IPS-18c (cell line): ENCODE data around the gene TDRD12.
"Not testable (repeated sequence)": the region's sequence is repeated elsewhere in the genome, so short reads cannot be mapped to it uniquely, and the experiment has no call there.

Experiments used
- H3K4me3 ChIP-seq: 2 replicates; pipeline ENCODE4 v1.7.0; 2013; ENCODE audit warnings: low read depth, mild to moderate bottlenecking, low read length, moderate library complexity; ENCODE audit not compliant: insufficient read depth
- H3K9me3 ChIP-seq: one replicate; pipeline ENCODE4 v1.6.1; 2013; ENCODE audit warnings: mild to moderate bottlenecking, low read length, moderate library complexity; ENCODE audit not compliant: control insufficient read depth, insufficient read depth

TDRD12 gene

DNA sequence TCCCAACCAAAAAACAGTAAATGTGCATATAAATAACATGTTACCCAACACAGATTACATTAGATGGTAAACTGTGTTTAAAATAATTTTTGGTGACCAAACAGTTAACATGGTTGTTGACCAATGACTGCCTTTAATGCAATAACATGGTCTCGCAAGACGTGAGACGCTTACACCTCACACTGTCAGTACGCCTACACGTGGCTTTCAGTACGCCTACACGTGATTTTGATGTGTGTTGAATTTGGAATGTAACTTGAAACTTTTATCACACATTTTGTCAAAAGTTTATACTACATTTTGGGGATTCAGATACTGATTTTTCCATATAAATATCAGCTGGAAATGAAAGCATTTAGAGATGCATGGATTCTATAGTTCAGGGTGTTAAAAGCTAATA lies 118.0 kb downstream of the TDRD12 start:
- H3K4me3 ChIP-seq: no peak overlapping the region

GRCh38 chr19:32842061-32842460 lies 122.5 kb downstream of the TDRD12 start:
- H3K4me3 ChIP-seq: no peak overlapping the region
- H3K9me3 ChIP-seq: no peaks in the 10 kb centered on the region

More for the DNA sequence above, 118.0 kb downstream of the TDRD12 start:
- H3K9me3 ChIP-seq: no peaks in the 10 kb centered on the region

GRCh38 chr19:32843716-32844245 lies 124.2 kb downstream of the TDRD12 start:
- Histone ChIP-seq H3K4me3 (no peak overlapping the region), H3K9me3 (no peaks in the 10 kb centered on the region)

- not testable (repeated sequence) for H3K9me3 ChIP-seq, H3K4me3 ChIP-seq
Measured at GRCh38 chr19:32848035-32848434, 128.5 kb downstream of the TDRD12 start.

DNA sequence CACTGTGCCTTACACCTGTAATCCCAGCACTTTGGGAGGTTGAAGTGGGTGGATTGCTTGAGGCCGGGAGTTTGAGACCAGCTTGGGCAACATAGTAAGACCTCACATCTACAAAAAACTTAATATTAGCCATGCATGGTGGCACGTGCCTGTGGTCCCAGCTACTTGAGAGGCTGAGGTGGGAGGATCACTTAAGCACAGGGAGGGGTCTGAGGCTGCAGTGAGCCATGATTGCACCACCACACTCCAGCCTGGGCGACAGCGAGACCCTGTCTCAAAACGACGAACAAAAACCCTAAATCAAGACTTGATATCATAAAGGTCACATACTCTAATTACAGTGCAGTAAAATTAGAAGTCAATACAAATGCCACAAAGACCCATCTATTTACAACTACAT lies 132.6 kb downstream of the TDRD12 start:
- Histone ChIP-seq H3K4me3 (no peak overlapping the region), H3K9me3 (no peaks in the 10 kb centered on the region)

DNA sequence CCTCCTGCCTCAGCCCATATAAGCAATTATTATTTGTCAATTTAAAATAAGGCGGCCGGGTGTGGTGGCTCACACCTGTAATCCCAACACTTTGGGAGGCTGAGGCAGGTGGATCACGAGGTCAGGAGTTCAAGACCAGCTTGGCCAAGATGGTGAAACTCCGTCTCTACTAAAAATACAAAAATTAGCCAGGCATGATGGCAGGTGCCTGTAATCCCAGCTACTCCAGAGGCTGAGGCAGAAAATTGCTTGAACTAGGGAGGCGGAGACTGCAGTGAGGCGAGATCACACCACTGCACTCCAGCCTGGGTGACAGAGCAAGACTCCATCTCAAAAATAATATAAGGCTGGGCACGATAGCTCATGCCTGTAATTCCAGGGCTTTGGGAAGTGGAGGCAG lies 137.3 kb downstream of the TDRD12 start:
- H3K4me3 ChIP-seq, H3K9me3 ChIP-seq: not testable (repeated sequence)

DNA sequence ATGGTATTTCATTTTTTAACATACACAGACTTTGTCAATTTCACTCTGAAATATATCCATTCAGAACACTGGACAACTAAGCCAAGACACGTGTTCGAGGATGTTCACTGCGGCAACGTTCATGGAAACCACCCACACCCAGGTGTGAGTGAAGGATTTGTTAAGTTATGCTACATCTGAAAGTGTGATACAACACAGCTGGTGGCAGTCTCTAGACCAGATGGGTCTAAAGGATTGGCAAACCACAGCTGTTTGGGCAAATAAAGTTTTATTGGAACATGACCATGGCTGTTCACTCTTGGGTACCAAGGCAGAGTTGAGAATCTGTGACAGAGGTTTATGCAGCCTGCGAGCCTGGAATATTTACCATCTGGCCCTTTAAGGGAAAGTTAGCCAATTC lies 138.0 kb downstream of the TDRD12 start:
- no peak overlapping the region for H3K4me3 ChIP-seq
- H3K9me3 ChIP-seq: no peaks in the 10 kb centered on the region

GRCh38 chr19:32858155-32858554 lies 138.6 kb downstream of the TDRD12 start:
- Histone ChIP-seq H3K9me3 (peaks cover 1% of the 10 kb centered on the region), H3K4me3 (no peak overlapping the region)

DNA sequence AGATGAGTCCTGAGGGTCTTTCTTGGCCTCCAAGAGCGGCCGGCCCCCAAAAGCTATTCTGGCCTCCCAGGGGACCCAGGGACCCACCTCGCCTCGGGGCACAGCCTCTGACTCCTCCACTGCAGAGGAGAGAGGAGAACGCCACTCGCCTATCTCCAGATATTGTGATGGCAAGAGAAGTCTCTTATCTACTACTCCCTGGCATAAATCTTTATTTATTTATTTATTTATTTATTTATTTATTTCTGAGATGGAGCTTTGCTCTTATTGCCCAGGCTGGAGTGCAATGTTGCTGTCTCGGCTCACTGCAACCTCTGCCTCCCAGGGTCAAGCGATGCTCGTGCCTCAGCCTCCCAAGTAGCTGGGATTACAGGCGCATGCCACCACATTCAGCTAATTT lies 139.0 kb downstream of the TDRD12 start:
- H3K9me3 ChIP-seq: peaks cover 2% of the 10 kb centered on the region
- H3K4me3 ChIP-seq: no peak overlapping the region

GRCh38 chr19:32859591-32859990 lies 140.0 kb downstream of the TDRD12 start:
- peaks cover 2% of the 10 kb centered on the region for H3K9me3 ChIP-seq
- H3K4me3 ChIP-seq: no peak overlapping the region

DNA sequence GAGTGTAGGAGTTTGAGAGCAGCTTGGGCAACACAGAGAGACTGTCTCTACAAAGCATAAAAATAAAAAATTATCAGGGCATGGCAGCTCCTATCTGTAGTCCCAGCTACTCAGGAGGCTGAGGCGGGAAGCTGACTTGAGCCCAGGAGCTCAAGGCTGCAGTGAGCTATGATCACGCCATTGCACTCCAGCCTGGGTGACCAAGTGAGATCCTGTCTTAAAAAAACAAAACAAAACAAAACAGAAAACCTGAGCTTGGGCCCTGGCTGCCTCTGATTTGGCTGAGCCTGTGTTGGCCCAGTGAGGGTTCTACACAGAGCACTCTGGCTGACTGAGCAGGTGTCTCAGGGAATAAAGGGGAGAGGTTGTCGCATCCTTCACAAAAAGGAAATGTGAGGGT lies 142.0 kb downstream of the TDRD12 start:
- peaks cover 2% of the 10 kb centered on the region for H3K9me3 ChIP-seq
- H3K4me3 ChIP-seq: no peak overlapping the region

GRCh38 chr19:32862173-32862572 lies 142.6 kb downstream of the TDRD12 start:
- no peak overlapping the region for H3K4me3 ChIP-seq
- peaks cover 2% of the 10 kb centered on the region for H3K9me3 ChIP-seq

GRCh38 chr19:32862741-32863140 lies 143.2 kb downstream of the TDRD12 start:
- H3K9me3 ChIP-seq: peaks cover 2% of the 10 kb centered on the region
- no peak overlapping the region for H3K4me3 ChIP-seq

DNA sequence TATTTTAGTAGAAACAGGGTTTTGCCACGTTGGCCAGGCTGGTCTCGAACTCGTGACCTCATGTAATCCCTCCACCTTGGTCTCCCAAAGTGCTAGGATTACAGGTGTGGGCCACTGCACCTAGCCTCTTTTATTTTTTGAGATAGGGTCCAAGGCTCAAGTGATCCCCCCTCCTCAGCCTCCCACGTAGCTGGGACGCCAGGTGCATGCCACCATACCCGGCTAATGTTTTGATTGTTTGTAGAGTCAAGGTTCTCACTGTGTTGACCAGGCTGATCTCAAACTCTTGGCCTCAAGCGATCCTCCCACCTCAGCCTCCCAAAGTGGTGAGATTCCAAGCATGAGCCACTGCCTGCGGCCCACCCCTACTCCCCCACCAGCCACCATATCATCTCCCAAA lies 143.7 kb downstream of the TDRD12 start:
- no peak overlapping the region for H3K4me3 ChIP-seq
- H3K9me3 ChIP-seq: peaks cover 2% of the 10 kb centered on the region

DNA sequence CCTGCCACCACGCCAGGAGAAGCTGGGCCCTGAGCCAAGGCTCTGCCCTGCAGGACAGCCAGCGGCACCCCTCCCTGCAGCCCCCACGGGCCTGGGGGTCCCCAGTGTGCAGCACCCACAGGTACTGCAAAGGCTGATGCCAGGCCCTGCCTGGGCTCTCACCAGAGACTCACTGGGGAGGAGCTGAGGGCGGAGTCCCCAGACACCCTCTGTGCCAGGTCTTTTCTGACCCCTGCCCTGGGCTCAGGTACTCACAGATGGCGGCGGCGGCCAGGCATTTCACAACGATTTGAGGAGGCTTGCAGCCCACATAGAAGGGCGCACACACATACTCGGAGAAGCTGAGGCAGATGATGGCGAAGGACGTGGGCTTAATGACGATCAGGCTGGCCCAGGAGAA lies 144.3 kb downstream of the TDRD12 start:
- peaks cover 2% of the 10 kb centered on the region for H3K9me3 ChIP-seq
- no peak overlapping the region for H3K4me3 ChIP-seq

DNA sequence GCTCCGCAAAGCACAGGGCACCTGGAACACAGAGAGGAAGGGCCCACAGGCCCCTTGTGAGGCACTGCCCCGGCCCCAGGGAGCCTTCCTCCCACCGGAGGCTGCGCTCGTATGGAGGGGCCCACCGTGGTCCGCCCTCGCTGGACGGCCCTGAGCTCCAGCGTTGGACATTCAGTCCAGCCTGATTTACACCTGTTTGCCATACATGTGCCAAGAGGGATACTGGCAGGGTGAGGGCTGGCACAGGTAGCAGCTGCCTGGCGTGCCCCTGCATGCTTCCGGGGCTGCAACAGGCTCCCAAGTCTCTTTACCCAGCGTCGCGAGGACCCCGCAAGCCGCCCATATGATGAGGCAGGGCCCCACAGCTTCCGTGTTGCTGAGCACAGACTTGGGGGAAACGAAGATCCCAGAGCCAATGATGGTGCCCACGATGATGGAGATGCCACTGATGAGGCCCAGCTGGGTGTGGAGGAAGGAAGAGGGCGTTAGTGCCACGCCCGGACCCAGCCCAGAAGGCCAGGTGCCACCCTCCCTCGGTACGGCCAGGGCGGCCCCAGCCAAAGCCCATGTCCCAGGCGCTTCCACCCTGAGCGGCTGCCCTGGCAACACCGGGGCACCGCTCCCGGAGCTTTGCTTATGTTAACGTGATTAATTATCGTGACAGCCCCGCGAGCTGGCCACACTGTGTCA lies 144.9 kb downstream of the TDRD12 start:
- no peak overlapping the region for H3K4me3 ChIP-seq
- peaks cover 2% of the 10 kb centered on the region for H3K9me3 ChIP-seq

DNA sequence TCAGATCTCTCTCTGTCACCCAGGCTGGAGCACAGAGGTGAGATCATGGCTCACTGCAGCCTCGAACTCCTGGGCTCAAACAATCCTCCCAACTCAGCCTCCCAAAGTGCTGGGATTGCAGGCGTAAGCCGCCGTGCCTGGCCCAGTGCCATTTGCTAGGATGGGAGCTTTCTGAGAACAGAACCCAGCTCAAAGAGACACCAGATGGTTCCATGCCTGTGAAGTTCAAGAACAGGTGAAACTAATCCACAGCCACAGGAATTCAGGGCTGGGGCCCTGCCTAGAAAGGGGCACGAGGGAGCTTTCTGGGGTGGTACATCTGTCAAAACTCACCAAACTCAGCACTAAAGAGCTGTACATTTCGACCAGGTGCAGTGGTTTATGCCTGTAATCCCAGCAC lies 145.8 kb downstream of the TDRD12 start:
- H3K9me3 ChIP-seq: peaks cover 2% of the 10 kb centered on the region
- no peak overlapping the region for H3K4me3 ChIP-seq

GRCh38 chr19:32866061-32866460 lies 146.5 kb downstream of the TDRD12 start:
- Histone ChIP-seq H3K9me3 (peaks cover 2% of the 10 kb centered on the region), H3K4me3 (no peak overlapping the region)
